Hepatocyte (in vitro differentiated cells): ENCODE results near the gene PRRC2C.

Source experiments
- EZH2 ChIP-seq: fragments of 200-600 bp; sonication (generic); IDR thresholded peaks from 2 replicates; pipeline ENCODE4 v1.6.1; 2016; ENCODE audit warnings: antibody characterized with exemption, mild to moderate bottlenecking, borderline replicate concordance
- EZH2phosphoT487 ChIP-seq: fragments of 200-600 bp; sonication (generic); IDR thresholded peaks from one replicate; pipeline ENCODE4 v1.6.1; 2018; ENCODE audit warnings: antibody characterized with exemption, mild to moderate bottlenecking, low read depth, moderate library complexity; ENCODE audit not compliant: unreplicated experiment, severe bottlenecking
- TF ChIP-seq, protein P1 (sequence below): fragments of 200-600 bp; sonication (generic); IDR thresholded peaks from 2 replicates; pipeline ENCODE4 v1.5.1; 2016; ENCODE audit warnings: antibody characterized with exemption, mild to moderate bottlenecking; ENCODE audit not compliant: poor library complexity

- TF ChIP-seq, protein P1, sequence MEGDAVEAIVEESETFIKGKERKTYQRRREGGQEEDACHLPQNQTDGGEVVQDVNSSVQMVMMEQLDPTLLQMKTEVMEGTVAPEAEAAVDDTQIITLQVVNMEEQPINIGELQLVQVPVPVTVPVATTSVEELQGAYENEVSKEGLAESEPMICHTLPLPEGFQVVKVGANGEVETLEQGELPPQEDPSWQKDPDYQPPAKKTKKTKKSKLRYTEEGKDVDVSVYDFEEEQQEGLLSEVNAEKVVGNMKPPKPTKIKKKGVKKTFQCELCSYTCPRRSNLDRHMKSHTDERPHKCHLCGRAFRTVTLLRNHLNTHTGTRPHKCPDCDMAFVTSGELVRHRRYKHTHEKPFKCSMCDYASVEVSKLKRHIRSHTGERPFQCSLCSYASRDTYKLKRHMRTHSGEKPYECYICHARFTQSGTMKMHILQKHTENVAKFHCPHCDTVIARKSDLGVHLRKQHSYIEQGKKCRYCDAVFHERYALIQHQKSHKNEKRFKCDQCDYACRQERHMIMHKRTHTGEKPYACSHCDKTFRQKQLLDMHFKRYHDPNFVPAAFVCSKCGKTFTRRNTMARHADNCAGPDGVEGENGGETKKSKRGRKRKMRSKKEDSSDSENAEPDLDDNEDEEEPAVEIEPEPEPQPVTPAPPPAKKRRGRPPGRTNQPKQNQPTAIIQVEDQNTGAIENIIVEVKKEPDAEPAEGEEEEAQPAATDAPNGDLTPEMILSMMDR = no peak
- TF ChIP-seq EZH2 (no peak), EZH2phosphoT487 (no peak)
Measured at GRCh38 chr1:171596705-171597104, 111.4 kb downstream of the PRRC2C start.
